Natural killer cell (primary cell): ENCODE measurements around the gene AGPAT4. TPM values are rescaled to one million over a fixed set of nuclear protein-coding genes. Genes with fewer than 3 reads are reported as not detected.

Source experiments
- ATAC-seq, 3 donors: fragments of 150-1000 bp in 2 of 3; fragments of 200-7000 bp in 1 of 3; cut with Tn5 transposase; 1 replicate in 1 of 3; 2 replicates in 2 of 3; pipeline ENCODE4 v1.10.0; 2021; ENCODE audit warnings: mild to moderate bottlenecking in 2 of 3, moderate library complexity in 2 of 3
- DNase-seq, 2 donors: peaks; one replicate each; pipeline versions ENCODE4 v3.0.0 to v3.0.0-alpha.2; 2013 to 2021; ENCODE audit warnings: mixed read lengths in 1 of 2
- H3K27ac ChIP-seq: one replicate; pipeline ENCODE4 v1.5.1; 2013; ENCODE audit warnings: mild to moderate bottlenecking, low read length
- H3K27me3 ChIP-seq: one replicate; pipeline ENCODE4 v1.6.1; 2013; ENCODE audit warnings: low read length; ENCODE audit not compliant: control insufficient read depth, insufficient read depth
- H3K36me3 ChIP-seq: one replicate; pipeline ENCODE4 v1.6.1; 2013; ENCODE audit warnings: low read length; ENCODE audit not compliant: control insufficient read depth, insufficient read depth
- H3K4me1 ChIP-seq: one replicate; pipeline ENCODE4 v1.6.1; 2013; ENCODE audit warnings: low read length; ENCODE audit not compliant: control insufficient read depth, insufficient read depth
- H3K4me3 ChIP-seq: one replicate; pipeline ENCODE4 v1.5.1; 2013; ENCODE audit warnings: low read length
- H3K9me3 ChIP-seq: one replicate; pipeline ENCODE4 v1.6.1; 2013; ENCODE audit warnings: low read length; ENCODE audit not compliant: control insufficient read depth, insufficient read depth
- H3K27ac Mint-ChIP-seq, 2 donors: one replicate each; pipeline ENCODE4 v1.8.0; 2022; ENCODE audit warnings: mild to moderate bottlenecking in 2 of 2, mixed read lengths in 2 of 2, moderate library complexity in 1 of 2
- H3K27me3 Mint-ChIP-seq, 2 donors: one replicate each; pipeline ENCODE4 v1.8.0; 2022; ENCODE audit warnings: low read depth in 2 of 2, mixed read lengths in 2 of 2
- H3K36me3 Mint-ChIP-seq: one replicate; pipeline ENCODE4 v1.8.0; 2022; ENCODE audit warnings: mixed read lengths
- H3K4me1 Mint-ChIP-seq, 2 donors: one replicate each; pipeline ENCODE4 v1.8.0; 2022; ENCODE audit warnings: mixed read lengths in 2 of 2
- H3K4me3 Mint-ChIP-seq: one replicate; pipeline ENCODE4 v1.8.0; 2022; ENCODE audit warnings: mild to moderate bottlenecking, moderate library complexity, mixed read lengths
- H3K9me3 Mint-ChIP-seq, 2 donors: one replicate each; pipeline ENCODE4 v1.8.0; 2022; ENCODE audit warnings: mixed read lengths in 2 of 2
- WGBS: methylation state at CpG from one replicate; pipeline ENCODE4 v1.1.7; 2013; ENCODE audit warnings: missing lambda C conversion rate; ENCODE audit not compliant: insufficient coverage; 5-methylcytosine and 5-hydroxymethylcytosine counted together
- intact Hi-C: fragments of 100-400 bp; cut with micrococcal nuclease; formaldehyde crosslinking; loops from one replicate; pipeline ENCODE4 v1.14.2; 2022
- total RNA-seq, 4 donors: library from RNA; stranded (reverse); fragments of 120-200 nt in 1 of 4; gene quantifications; one replicate each; pipeline versions ENCODE4 v1.2.3 to v1.2.4, GENCODE V29; 2013 to 2022
- TF ChIP-seq, protein P1 (sequence below): fragments of 200-600 bp; IDR thresholded peaks from one replicate; pipeline ENCODE4 v1.8.0; 2022; ENCODE audit warnings: antibody characterized with exemption

AGPAT4 gene
- total RNA-seq, 3 donors from 2014 or later (not counting 1 experiment from before 2014, with no cell fraction given): 24.5 to 38.1 (median 25.8) TPM

DNA sequence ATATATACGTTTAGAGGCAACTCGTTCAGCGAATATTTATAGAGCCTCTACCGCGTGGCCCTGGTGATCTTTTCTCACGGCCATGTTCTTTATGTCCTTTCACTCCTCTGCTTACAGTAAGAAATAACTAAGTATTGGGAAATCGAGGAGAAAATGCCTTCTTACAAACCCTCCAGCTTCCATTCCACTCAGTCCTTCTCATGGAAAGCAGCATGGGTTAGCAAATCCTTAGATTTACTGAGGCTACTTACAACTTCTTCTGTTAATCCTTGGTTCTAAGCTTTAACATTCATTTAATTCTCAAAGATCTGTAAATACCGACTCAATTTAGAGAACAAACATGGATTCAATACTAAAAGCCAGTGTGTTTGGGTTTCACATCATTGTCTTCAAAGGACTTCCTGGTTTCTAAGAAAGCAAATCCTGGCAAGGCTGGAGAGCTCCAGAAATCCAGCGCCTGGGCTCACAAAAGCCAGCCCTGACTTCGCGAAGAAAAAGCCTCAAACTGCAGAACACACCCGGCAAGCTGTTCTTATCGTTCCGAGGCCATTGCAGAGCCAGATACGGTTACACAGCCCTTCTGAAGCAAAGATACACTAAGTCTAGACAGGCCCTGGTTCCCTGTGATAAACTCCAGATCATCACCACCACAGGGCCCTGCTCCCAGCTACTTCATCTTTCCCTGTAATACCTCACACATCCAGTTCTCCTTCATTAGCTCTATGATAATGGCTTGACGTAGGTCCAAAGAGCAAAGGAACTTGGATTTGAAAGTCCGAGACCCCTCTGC is 19.2 kb downstream of the AGPAT4 start:
- intact Hi-C loops: no loop called here
- no peaks in the 10 kb centered on the region for H3K36me3 Mint-ChIP-seq
- ATAC-seq: no peak

DNA sequence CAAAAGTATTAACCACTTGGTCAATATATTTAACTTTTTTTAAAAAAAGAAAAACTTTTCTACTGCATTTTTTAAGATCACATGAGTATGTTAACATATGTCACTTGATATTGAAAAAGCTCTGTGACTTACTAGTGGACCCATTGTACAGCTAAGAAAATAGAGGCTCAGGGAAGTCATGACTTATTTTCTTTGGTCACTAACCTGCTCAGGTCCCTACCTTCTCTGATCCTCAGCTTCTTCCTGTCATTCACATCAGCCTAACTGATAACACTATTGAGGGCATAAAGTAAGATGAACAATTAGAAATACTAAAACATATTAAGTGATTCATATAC is 19.8 kb downstream of the AGPAT4 start:
- H3K9me3 Mint-ChIP-seq: no peaks in the 10 kb centered on the region
- H3K27ac ChIP-seq: no peak overlapping the region
- TF ChIP-seq, protein P1, sequence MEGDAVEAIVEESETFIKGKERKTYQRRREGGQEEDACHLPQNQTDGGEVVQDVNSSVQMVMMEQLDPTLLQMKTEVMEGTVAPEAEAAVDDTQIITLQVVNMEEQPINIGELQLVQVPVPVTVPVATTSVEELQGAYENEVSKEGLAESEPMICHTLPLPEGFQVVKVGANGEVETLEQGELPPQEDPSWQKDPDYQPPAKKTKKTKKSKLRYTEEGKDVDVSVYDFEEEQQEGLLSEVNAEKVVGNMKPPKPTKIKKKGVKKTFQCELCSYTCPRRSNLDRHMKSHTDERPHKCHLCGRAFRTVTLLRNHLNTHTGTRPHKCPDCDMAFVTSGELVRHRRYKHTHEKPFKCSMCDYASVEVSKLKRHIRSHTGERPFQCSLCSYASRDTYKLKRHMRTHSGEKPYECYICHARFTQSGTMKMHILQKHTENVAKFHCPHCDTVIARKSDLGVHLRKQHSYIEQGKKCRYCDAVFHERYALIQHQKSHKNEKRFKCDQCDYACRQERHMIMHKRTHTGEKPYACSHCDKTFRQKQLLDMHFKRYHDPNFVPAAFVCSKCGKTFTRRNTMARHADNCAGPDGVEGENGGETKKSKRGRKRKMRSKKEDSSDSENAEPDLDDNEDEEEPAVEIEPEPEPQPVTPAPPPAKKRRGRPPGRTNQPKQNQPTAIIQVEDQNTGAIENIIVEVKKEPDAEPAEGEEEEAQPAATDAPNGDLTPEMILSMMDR: no peak
- no peaks in the 10 kb centered on the region for H3K36me3 ChIP-seq
- H3K27ac Mint-ChIP-seq: no peak overlapping the region
- H3K27me3 ChIP-seq: no peaks in the 10 kb centered on the region
- H3K4me1 Mint-ChIP-seq: peaks cover 39 to 43% of the 10 kb centered on the region in 2 donors
- H3K9me3 ChIP-seq: no peaks in the 10 kb centered on the region
- H3K27me3 Mint-ChIP-seq: peaks cover 4 to 34% of the 10 kb centered on the region in 2 donors
- no peak overlapping the region for H3K4me3 ChIP-seq
- no peak overlapping the region for H3K4me3 Mint-ChIP-seq
- no peak for DNase-seq
- H3K4me1 ChIP-seq: peaks cover 9% of the 10 kb centered on the region
- no peak for ATAC-seq
- no peaks in the 10 kb centered on the region for H3K36me3 Mint-ChIP-seq
- intact Hi-C loops: no loop called here

More for the DNA sequence above, 19.2 kb downstream of the AGPAT4 start:
- H3K27me3 ChIP-seq: no peaks in the 10 kb centered on the region
- H3K27ac ChIP-seq: no peak overlapping the region
- H3K4me3 Mint-ChIP-seq: no peak overlapping the region
- WGBS: 94% methylated on average over 17 of the region's 17 CpGs
- H3K27ac Mint-ChIP-seq: peak overlapping the region in 1 of 2 donors; percentile 53
- TF ChIP-seq, protein P1: no peak
- DNase-seq: no peak
- H3K4me1 ChIP-seq: peaks cover 15% of the 10 kb centered on the region
- H3K4me1 Mint-ChIP-seq: peaks cover 41 to 44% of the 10 kb centered on the region in 2 donors
- H3K9me3 ChIP-seq: no peaks in the 10 kb centered on the region
- peaks cover 4 to 34% of the 10 kb centered on the region in 2 donors for H3K27me3 Mint-ChIP-seq
- peaks cover 1% of the 10 kb centered on the region for H3K36me3 ChIP-seq
- H3K9me3 Mint-ChIP-seq: no peaks in the 10 kb centered on the region
- no peak overlapping the region for H3K4me3 ChIP-seq

DNA sequence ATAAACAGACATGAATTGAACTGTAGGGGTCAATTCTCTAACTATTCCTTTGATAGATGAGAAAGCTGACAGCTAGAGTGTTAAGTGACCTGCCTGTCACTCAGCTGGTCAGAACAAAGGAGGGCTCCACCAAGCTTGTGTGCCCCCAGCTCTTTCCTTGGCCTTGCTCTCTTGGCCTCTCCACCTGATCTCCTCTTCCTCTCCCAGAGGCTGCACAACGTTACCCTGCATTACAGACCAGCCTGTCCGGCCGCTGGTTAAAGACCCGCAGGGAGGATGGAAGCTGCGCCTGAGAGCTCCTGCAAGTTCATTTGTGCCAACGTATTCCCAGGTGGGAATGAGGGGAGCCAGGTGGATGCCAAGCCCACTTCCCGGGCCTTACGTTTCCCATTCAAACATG is 22.5 kb downstream of the AGPAT4 start:
- H3K27me3 ChIP-seq: no peaks in the 10 kb centered on the region
- H3K9me3 ChIP-seq: no peaks in the 10 kb centered on the region
- H3K4me3 ChIP-seq: no peak overlapping the region
- Mint-ChIP-seq H3K27ac (no peak overlapping the region), H3K4me3 (no peak overlapping the region), H3K4me1 (peaks cover 26 to 27% of the 10 kb centered on the region in 2 donors), H3K36me3 (no peaks in the 10 kb centered on the region), H3K27me3 (peaks cover 1 to 14% of the 10 kb centered on the region in 2 donors), H3K9me3 (no peaks in the 10 kb centered on the region)
- WGBS: 95% methylated on average over 8 of the region's 8 CpGs
- TF ChIP-seq, protein P1: no peak
- no peak overlapping the region for H3K27ac ChIP-seq
- H3K4me1 ChIP-seq: peaks cover 6% of the 10 kb centered on the region
- ATAC-seq (no peak), DNase-seq (no peak)
- H3K36me3 ChIP-seq: no peaks in the 10 kb centered on the region
- intact Hi-C loops: no loop called here

DNA sequence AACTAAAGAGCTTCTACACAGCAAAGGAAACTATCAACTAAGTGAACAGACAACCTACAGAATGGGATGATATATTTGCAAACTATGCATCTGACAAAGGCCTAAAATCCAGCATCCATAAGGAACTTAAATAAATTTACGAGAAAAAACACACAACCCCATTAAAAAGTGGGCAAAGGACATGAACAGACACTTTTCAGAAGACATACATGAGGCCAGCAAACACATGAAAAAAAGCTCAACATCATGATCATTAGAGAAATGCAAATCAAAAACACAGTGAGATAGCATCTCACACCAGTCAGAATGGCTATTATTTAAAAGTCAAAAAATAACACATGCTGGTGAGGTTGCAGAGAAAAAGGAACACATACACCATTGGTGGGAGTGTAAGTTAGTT is 24.5 kb downstream of the AGPAT4 start:
- ATAC-seq (no peak), DNase-seq (no peak)
- no peak overlapping the region for H3K27ac ChIP-seq
- no peak overlapping the region for H3K27ac Mint-ChIP-seq
- WGBS: 93% methylated on average over 1 of the region's 1 CpG
- peaks cover 0 to under 1% of the 10 kb centered on the region in 2 donors for H3K27me3 Mint-ChIP-seq
- TF ChIP-seq, protein P1: no peak
- H3K36me3 Mint-ChIP-seq: no peaks in the 10 kb centered on the region
- H3K9me3 ChIP-seq: no peaks in the 10 kb centered on the region
- H3K27me3 ChIP-seq: no peaks in the 10 kb centered on the region
- peaks cover 7 to 8% of the 10 kb centered on the region in 2 donors for H3K4me1 Mint-ChIP-seq
- H3K4me3 ChIP-seq: no peak overlapping the region
- H3K9me3 Mint-ChIP-seq: no peaks in the 10 kb centered on the region
- no peaks in the 10 kb centered on the region for H3K36me3 ChIP-seq
- H3K4me1 ChIP-seq: no peaks in the 10 kb centered on the region
- no peak overlapping the region for H3K4me3 Mint-ChIP-seq
- intact Hi-C loops: no loop called here
